Kidney epithelial cell (primary cell): ENCODE data around the gene DCDC2C. TPM values are rescaled to one million over a fixed set of nuclear protein-coding genes. Genes with fewer than 3 reads are reported as not detected.

Source experiments
- DNase-seq: peaks from one replicate; pipeline ENCODE4 v3.0.0-alpha.2; 2010; ENCODE audit warnings: low read depth
- H3K27me3 ChIP-seq: 2 replicates; pipeline ENCODE4 v1.6.0; 2011; ENCODE audit warnings: low read length; ENCODE audit not compliant: control insufficient read depth, insufficient read depth
- H3K36me3 ChIP-seq: 2 replicates; pipeline ENCODE4 v1.5.1; 2011; ENCODE audit warnings: low read length; ENCODE audit not compliant: control insufficient read depth, insufficient read depth
- H3K4me3 ChIP-seq: 2 replicates; pipeline ENCODE4 v1.5.1; 2011; ENCODE audit warnings: low read depth, mild to moderate bottlenecking, control low read depth, low read length
- CTCF ChIP-seq: IDR thresholded peaks from 2 replicates; pipeline ENCODE4 v1.5.1; 2011; ENCODE audit warnings: mild to moderate bottlenecking, moderate library complexity, low read length, control low read depth, inconsistent platforms; ENCODE audit not compliant: insufficient read depth, poor library complexity, severe bottlenecking
- total RNA-seq: library from RNA; depleted of rRNA; stranded (reverse); fragments of >200 nt; gene quantifications from 2 replicates; pipeline ENCODE4 v1.2.3, GENCODE V29; 2015

The DCDC2C gene
- total RNA-seq, 1 donor from 2014 or later: not detected

DNA sequence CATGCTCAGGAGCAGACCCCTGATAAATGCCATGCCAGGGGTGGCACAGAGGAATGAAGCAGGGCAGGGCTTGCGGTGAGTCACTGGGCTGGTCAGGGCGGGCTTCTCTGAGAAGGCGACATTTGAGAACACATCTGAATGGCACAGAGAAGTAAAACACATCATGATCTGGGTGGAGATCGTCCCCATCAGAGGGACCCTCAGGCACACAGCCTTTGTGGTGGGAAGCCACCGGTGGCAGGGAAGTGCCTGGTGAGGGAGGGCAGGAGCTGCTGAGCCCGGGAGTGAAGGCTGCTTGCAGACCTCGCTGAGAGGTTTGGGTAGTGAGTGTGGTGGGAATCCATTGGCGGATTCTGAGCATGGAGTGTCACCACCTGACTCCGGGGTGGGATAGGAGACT lies 44.5 kb downstream of the DCDC2C start:
- no peak overlapping the region for H3K4me3 ChIP-seq
- no peak for DNase-seq
- H3K36me3 ChIP-seq: no peaks in the 10 kb centered on the region
- H3K27me3 ChIP-seq: no peaks in the 10 kb centered on the region
- no peak for TF ChIP-seq CTCF

- Histone ChIP-seq H3K27me3 (no peaks in the 10 kb centered on the region), H3K36me3 (no peaks in the 10 kb centered on the region)
Observed at GRCh38 chr2:3749201-3749600, 45.8 kb downstream of the DCDC2C start.

GRCh38 chr2:3751251-3751650 lies 47.9 kb downstream of the DCDC2C start:
- no peak for TF ChIP-seq CTCF
- no peak overlapping the region for H3K4me3 ChIP-seq
- DNase-seq: no peak
- no peaks in the 10 kb centered on the region for H3K27me3 ChIP-seq
- H3K36me3 ChIP-seq: no peaks in the 10 kb centered on the region

More at GRCh38 chr2:3749201-3749600, 45.8 kb downstream of the DCDC2C start:
- no peak for DNase-seq
- no peak overlapping the region for H3K4me3 ChIP-seq
- no peak for TF ChIP-seq CTCF

DNA sequence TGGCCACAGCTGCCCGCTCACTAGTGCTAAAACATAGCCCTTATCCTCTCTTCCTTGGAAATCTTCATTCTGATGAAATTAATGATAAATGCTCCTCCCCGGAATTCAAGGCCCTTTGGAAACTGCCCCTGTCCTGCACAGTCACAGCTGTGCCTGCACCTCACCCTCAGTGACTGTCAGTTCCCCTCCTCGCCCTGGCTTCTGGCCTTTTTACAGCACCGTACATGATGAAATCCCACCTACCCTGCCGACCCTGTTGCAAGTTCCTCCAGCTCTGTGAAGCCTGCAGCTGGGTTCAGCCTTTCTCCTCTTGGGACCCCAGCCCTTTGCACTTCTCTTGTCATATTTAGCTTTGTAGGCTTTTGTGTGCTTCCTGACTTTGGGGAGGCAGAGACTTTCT lies 48.4 kb downstream of the DCDC2C start:
- TF ChIP-seq CTCF: no peak
- no peak for DNase-seq
- no peaks in the 10 kb centered on the region for H3K27me3 ChIP-seq

GRCh38 chr2:3752376-3752775 lies 49.0 kb downstream of the DCDC2C start:
- Histone ChIP-seq H3K27me3 (no peaks in the 10 kb centered on the region), H3K36me3 (no peaks in the 10 kb centered on the region), H3K4me3 (no peak overlapping the region)
- no peak for DNase-seq
- no peak for TF ChIP-seq CTCF

More for the DNA sequence above, 48.4 kb downstream of the DCDC2C start:
- Histone ChIP-seq H3K36me3 (no peaks in the 10 kb centered on the region), H3K4me3 (no peak overlapping the region)

GRCh38 chr2:3753561-3753960 lies 50.2 kb downstream of the DCDC2C start:
- Histone ChIP-seq H3K4me3 (no peak overlapping the region), H3K36me3 (no peaks in the 10 kb centered on the region), H3K27me3 (no peaks in the 10 kb centered on the region)
- TF ChIP-seq CTCF: no peak
- DNase-seq: no peak
